ENCODE data around the gene UNC5B. TPM values are rescaled to one million over a fixed set of nuclear protein-coding genes. Genes with fewer than 3 reads are reported as not detected.

Gene UNC5B
- polyA plus RNA-seq, 1 experiment = 8.1 TPM

- ChIA-PET CTCF (interaction anchor here (1.1 to 3.1 kb wide), 2 partner anchors 23 to 39 kb away, joined by 4 to 20 read pairs; no protein-coding TSS in a partner anchor), POLR2A (no interaction called here)
- H3K4me3 ChIP-seq (ENCODE audit: low read depth, low read length) = no peak overlapping the region
- H3K9me3 ChIP-seq (ENCODE audit: control insufficient read depth, insufficient read depth, low read length) = no peaks in the 10 kb centered on the region
- TF ChIP-seq, protein P1, sequence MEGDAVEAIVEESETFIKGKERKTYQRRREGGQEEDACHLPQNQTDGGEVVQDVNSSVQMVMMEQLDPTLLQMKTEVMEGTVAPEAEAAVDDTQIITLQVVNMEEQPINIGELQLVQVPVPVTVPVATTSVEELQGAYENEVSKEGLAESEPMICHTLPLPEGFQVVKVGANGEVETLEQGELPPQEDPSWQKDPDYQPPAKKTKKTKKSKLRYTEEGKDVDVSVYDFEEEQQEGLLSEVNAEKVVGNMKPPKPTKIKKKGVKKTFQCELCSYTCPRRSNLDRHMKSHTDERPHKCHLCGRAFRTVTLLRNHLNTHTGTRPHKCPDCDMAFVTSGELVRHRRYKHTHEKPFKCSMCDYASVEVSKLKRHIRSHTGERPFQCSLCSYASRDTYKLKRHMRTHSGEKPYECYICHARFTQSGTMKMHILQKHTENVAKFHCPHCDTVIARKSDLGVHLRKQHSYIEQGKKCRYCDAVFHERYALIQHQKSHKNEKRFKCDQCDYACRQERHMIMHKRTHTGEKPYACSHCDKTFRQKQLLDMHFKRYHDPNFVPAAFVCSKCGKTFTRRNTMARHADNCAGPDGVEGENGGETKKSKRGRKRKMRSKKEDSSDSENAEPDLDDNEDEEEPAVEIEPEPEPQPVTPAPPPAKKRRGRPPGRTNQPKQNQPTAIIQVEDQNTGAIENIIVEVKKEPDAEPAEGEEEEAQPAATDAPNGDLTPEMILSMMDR (IDR thresholded peaks at IDR 0.05; ENCODE audit: low read depth, low read length) = no peak
- H3K27me3 ChIP-seq (ENCODE audit: control insufficient read depth, insufficient read depth, low read length) = no peaks in the 10 kb centered on the region
- no peak overlapping the region for H3K27ac ChIP-seq (ENCODE audit: low read depth, low read length)
- no peak for DNase-seq (ENCODE audit: low read depth, low spot score)
Observed at GRCh38 chr10:71247414-71247705, 35.0 kb downstream of the UNC5B start.

GRCh38 chr10:71247804-71248203 is 35.4 kb downstream of the UNC5B start:
- Histone ChIP-seq H3K4me3 (ENCODE audit: low read depth, low read length) (no peak overlapping the region), H3K9me3 (ENCODE audit: control insufficient read depth, insufficient read depth, low read length) (no peaks in the 10 kb centered on the region), H3K27me3 (ENCODE audit: control insufficient read depth, insufficient read depth, low read length) (no peaks in the 10 kb centered on the region), H3K27ac (ENCODE audit: low read depth, low read length) (no peak overlapping the region)
- DNase-seq (ENCODE audit: low read depth, low spot score) = no peak
- TF ChIP-seq, protein P1 (IDR thresholded peaks at IDR 0.05; ENCODE audit: low read depth, low read length) = no peak
- CTCF ChIA-PET = interaction anchor here (2.1 kb wide), 1 partner anchor 23 kb away, joined by 12 read pairs; no protein-coding TSS in a partner anchor
- POLR2A ChIA-PET = interaction anchor here (0.9 kb wide), 1 partner anchor 12 kb away, joined by 4 read pairs; no protein-coding TSS in a partner anchor

DNA sequence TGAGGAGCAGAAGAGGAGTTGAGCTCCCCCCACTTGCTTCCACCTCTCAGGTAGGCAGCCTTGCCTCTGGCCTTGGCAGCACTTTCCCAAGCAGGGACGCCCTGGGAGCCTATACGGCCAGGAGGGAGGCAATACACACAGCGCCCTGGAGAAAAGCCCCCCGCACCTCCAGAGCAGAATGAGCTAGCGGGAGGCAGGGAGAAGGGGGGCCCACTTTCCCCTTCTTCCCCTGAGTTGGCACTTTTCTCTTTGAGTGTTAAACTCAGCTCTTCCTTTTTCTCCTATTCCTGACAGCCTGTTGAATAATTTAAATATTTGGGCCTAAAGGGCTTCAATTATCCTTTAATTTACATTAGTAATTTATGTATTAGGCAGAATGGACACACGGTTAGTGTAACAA is 35.8 kb downstream of the UNC5B start:
- Histone ChIP-seq H3K27ac (ENCODE audit: low read depth, low read length) (no peak overlapping the region), H3K27me3 (ENCODE audit: control insufficient read depth, insufficient read depth, low read length) (no peaks in the 10 kb centered on the region), H3K4me3 (ENCODE audit: low read depth, low read length) (no peak overlapping the region), H3K9me3 (ENCODE audit: control insufficient read depth, insufficient read depth, low read length) (no peaks in the 10 kb centered on the region)
- no peak for DNase-seq (ENCODE audit: low read depth, low spot score)
- TF ChIP-seq, protein P1 (IDR thresholded peaks at IDR 0.05; ENCODE audit: low read depth, low read length) = no peak
- CTCF ChIA-PET = interaction anchor here (1.2 to 2.1 kb wide), 2 partner anchors 22 to 36 kb away, joined by 5 to 12 read pairs; partner anchors contain the start of gene UNC5B
- POLR2A ChIA-PET = interaction anchor here (0.9 kb wide), 1 partner anchor 12 kb away, joined by 4 read pairs; no protein-coding TSS in a partner anchor

GRCh38 chr10:71249996-71250395 is 37.6 kb downstream of the UNC5B start:
- ChIA-PET POLR2A (no interaction called here), CTCF (interaction anchor here (1.9 kb wide), 1 partner anchor 20 kb away, joined by 5 read pairs; no protein-coding TSS in a partner anchor)
- Histone ChIP-seq H3K4me3 (ENCODE audit: low read depth, low read length) (no peak overlapping the region), H3K27ac (ENCODE audit: low read depth, low read length) (no peak overlapping the region), H3K27me3 (ENCODE audit: control insufficient read depth, insufficient read depth, low read length) (no peaks in the 10 kb centered on the region), H3K9me3 (ENCODE audit: control insufficient read depth, insufficient read depth, low read length) (no peaks in the 10 kb centered on the region)
- DNase-seq (ENCODE audit: low read depth, low spot score) = no peak
- TF ChIP-seq, protein P1 (IDR thresholded peaks at IDR 0.05; ENCODE audit: low read depth, low read length) = no peak

- no peak overlapping the region for H3K27ac ChIP-seq (ENCODE audit: low read depth, low read length)
- POLR2A ChIA-PET = no interaction called here
- H3K9me3 ChIP-seq (ENCODE audit: control insufficient read depth, insufficient read depth, low read length) = no peaks in the 10 kb centered on the region
Observed at GRCh38 chr10:71250405-71250804, 38.0 kb downstream of the UNC5B start.

More at GRCh38 chr10:71250405-71250804, 38.0 kb downstream of the UNC5B start:
- Histone ChIP-seq H3K4me3 (ENCODE audit: low read depth, low read length) (no peak overlapping the region), H3K27me3 (ENCODE audit: control insufficient read depth, insufficient read depth, low read length) (no peaks in the 10 kb centered on the region)
- DNase-seq (ENCODE audit: low read depth, low spot score) = no peak
- TF ChIP-seq, protein P1 (IDR thresholded peaks at IDR 0.05; ENCODE audit: low read depth, low read length) = no peak
- CTCF ChIA-PET = interaction anchor here (1.9 kb wide), 1 partner anchor 20 kb away, joined by 5 read pairs; no protein-coding TSS in a partner anchor
